ENCODE measurements around the gene EBF3.

The EBF3 gene

GRCh38 chr10:129959544-129960480 is 4.3 kb downstream of the EBF3 start:
- DNase-seq, result no peak

GRCh38 chr10:129958629-129959543 is 5.2 kb downstream of the EBF3 start:
- DNase-seq, result no peak

GRCh38 chr10:129958148-129958628 is 5.9 kb downstream of the EBF3 start:
- DNase-seq, result no peak

- no peak for DNase-seq
Observed at GRCh38 chr10:129956876-129957673, 7.0 kb downstream of the EBF3 start.

- no peak for DNase-seq
Observed at GRCh38 chr10:129956286-129956670, 7.8 kb downstream of the EBF3 start.

- no peak for DNase-seq
Observed at GRCh38 chr10:129955601-129956285, 8.3 kb downstream of the EBF3 start.

- no peak for DNase-seq
Observed at GRCh38 chr10:129954492-129955315, 9.4 kb downstream of the EBF3 start.

GRCh38 chr10:129953119-129954051 is 10.7 kb downstream of the EBF3 start:
- DNase-seq, result no peak

GRCh38 chr10:129952378-129953118 is 11.5 kb downstream of the EBF3 start:
- DNase-seq, result no peak

GRCh38 chr10:129951970-129952265 is 12.2 kb downstream of the EBF3 start:
- no peak for DNase-seq

- DNase-seq, result no peak
Observed at GRCh38 chr10:129951101-129951969, 12.7 kb downstream of the EBF3 start.

- no peak for DNase-seq
Observed at GRCh38 chr10:129950676-129951075, 13.4 kb downstream of the EBF3 start.

- DNase-seq, result no peak
Observed at GRCh38 chr10:129949891-129950291, 14.2 kb downstream of the EBF3 start.

- DNase-seq, result no peak
Observed at GRCh38 chr10:129949411-129949810, 14.7 kb downstream of the EBF3 start.

- DNase-seq, result no peak
Observed at GRCh38 chr10:129946859-129947258, 17.2 kb downstream of the EBF3 start.

- DNase-seq, result no peak
Observed at GRCh38 chr10:129945941-129946760, 17.9 kb downstream of the EBF3 start.

- no peak for DNase-seq
Observed at GRCh38 chr10:129945526-129945925, 18.5 kb downstream of the EBF3 start.
